ENCODE results near the gene MYO5A.
A peak's percentile ranks its signal among the peaks of the same experiment; 100 is the strongest.
"Not testable (repeated sequence)": the region's sequence is repeated elsewhere in the genome, so short reads cannot be mapped to it uniquely, and the experiment has no call there.

MYO5A gene

GRCh38 chr15:52419494-52419893, 109.2 kb downstream of the MYO5A start:
- peak; percentile 17 for DNase-seq (ENCODE audit: low read depth)

GRCh38 chr15:52417957-52418356, 110.7 kb downstream of the MYO5A start:
- DNase-seq (ENCODE audit: low read depth): no peak

- DNase-seq (ENCODE audit: low read depth): no peak
Observed at GRCh38 chr15:52417521-52417920, 111.2 kb downstream of the MYO5A start.

DNA sequence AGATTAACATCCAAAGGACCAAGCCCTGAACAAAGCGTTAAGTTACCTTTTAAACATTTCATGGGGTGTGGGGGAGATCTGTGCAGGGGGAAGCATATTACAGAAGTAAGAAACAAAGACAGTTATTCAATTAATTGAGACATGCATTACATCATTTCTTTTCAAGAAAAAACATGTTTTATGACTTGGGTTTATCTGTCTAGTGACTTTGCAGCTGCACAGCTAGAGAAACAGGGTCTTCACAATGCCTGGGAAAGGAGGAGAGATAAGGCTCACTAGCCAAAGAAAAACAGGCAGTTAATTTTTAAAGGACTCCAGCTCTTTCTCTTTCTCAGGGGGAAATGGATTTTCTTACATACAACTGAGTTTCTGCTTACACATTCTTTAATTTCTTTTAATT, 112.1 kb downstream of the MYO5A start:
- not testable (repeated sequence) for DNase-seq (ENCODE audit: low read depth)

GRCh38 chr15:52415628-52416027, 113.1 kb downstream of the MYO5A start:
- no peak for DNase-seq (ENCODE audit: low read depth)

GRCh38 chr15:52414936-52415335, 113.7 kb downstream of the MYO5A start:
- DNase-seq (ENCODE audit: low read depth): no peak

DNA sequence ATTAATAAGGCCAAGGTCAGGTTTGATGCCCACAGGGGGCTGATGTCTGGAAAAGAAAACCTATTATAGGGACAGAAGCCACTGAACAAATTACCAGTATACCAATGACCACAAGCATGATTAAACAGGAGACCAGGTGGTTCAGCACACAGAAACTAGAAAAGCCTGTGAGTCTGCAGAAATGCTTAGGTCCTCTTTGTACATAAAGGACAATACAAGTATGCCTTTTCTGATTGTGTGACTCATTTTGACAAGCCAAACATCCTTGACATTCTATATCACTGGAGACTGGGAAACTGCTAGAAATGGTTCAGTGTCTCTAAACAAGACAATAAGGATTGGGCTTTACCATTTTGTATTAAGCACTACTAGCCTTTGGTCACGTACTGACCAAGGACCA, 119.9 kb downstream of the MYO5A start:
- no peak for DNase-seq (ENCODE audit: low read depth)

GRCh38 chr15:52407374-52407773, 121.3 kb downstream of the MYO5A start:
- no peak for DNase-seq (ENCODE audit: low read depth)

- DNase-seq (ENCODE audit: low read depth): no peak
Observed at GRCh38 chr15:52406601-52407000, 122.1 kb downstream of the MYO5A start.

- DNase-seq (ENCODE audit: low read depth): no peak
Observed at GRCh38 chr15:52405856-52406255, 122.8 kb downstream of the MYO5A start.

GRCh38 chr15:52397118-52397517, 131.6 kb downstream of the MYO5A start:
- DNase-seq (ENCODE audit: low read depth): no peak

DNA sequence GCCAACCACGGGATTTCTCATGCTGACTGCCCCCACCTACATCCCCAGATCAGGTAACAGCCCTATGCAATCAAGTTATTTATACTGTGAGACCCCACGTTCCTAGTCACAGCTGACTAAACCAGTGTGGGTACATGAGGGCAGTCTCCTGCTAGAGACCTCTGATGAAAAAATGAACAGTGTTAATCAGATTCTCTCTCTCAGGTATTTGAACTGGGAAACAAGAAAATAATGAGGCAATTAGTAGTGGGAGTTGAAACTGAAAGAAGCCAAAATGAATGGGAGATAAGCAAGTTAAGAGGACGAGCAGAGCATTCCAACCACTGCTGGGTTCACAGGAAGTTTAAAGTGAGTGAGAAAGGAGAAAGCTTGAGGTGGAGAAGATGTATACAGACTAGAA, 134.6 kb downstream of the MYO5A start:
- DNase-seq (ENCODE audit: low read depth): no peak

- DNase-seq (ENCODE audit: low read depth): no peak
Observed at GRCh38 chr15:52392008-52392687, 136.5 kb downstream of the MYO5A start.

- DNase-seq (ENCODE audit: low read depth): no peak
Observed at GRCh38 chr15:52391069-52391468, 137.6 kb downstream of the MYO5A start.

GRCh38 chr15:52385670-52386069, 143.0 kb downstream of the MYO5A start:
- DNase-seq (ENCODE audit: low read depth): no peak

- no peak for DNase-seq (ENCODE audit: low read depth)
Observed at GRCh38 chr15:52383100-52383588, 145.5 kb downstream of the MYO5A start.

DNA sequence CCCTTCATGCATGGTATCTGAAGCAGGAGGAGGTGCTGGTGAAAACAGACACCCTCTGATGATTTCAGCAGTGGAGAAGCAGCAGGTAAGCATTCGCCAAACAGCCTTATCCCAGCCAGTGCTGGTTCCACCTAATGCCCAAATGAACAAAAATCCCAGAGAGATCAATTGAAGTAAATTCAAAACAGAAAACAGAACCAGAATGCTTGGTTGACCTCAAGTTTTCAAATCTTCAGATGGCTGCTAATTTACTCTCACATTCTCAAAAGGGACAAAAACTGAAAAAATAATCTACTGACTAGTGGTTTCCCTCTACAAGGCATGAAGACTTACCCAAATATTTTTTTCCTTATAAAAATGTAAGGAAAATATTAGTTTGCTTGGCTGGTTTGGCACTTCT, 146.0 kb downstream of the MYO5A start:
- DNase-seq (ENCODE audit: low read depth): no peak

DNA sequence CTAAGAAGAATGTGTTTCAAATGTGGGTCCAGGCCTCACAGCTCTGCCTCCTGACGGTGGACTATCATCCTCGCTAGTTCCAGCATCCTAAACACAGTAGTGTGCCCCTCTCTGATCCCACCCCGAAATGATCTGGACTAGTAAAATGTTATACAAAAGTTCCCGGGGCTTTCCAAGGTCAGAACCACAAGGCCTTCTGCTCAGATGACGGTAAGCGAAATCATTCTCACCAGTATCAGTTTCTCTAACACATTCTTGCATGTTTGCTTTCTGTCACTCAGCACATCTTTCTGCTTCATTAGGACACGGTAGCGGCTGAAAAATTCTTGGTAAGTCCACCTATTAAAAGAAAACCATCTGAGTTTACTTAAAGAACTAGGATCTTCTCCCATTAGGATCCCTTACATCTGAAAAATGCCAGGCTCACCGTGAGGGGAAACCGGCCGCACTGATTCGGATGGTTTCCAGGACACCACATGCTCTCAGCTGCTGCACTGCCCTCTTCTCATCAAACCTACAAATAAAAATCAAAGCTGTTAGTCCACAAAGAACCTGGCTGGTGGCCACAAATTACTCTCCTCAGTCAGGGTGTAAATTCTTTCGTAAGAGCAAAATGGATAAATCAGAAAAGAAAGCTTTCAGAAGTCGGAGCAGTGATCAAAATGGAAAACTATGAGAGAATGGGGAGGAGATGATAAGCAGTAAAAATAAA, 149.1 kb downstream of the MYO5A start:
- no peak for DNase-seq (ENCODE audit: low read depth)

- DNase-seq (ENCODE audit: low read depth): no peak
Observed at GRCh38 chr15:52378746-52379394, 149.8 kb downstream of the MYO5A start.

- no peak for DNase-seq (ENCODE audit: low read depth)
Observed at GRCh38 chr15:52370010-52370409, 158.7 kb downstream of the MYO5A start.

GRCh38 chr15:52369455-52369854, 159.2 kb downstream of the MYO5A start:
- DNase-seq (ENCODE audit: low read depth): no peak

GRCh38 chr15:52369030-52369429, 159.7 kb downstream of the MYO5A start:
- no peak for DNase-seq (ENCODE audit: low read depth)

- no peak for DNase-seq (ENCODE audit: low read depth)
Observed at GRCh38 chr15:52368402-52368801, 160.3 kb downstream of the MYO5A start.

All from CMK (cell line).